Nephron progenitor cell (in vitro differentiated cells): ENCODE data around the gene USP17L12.
"Not testable (repeated sequence)": the region's sequence is repeated elsewhere in the genome, so short reads cannot be mapped to it uniquely, and the experiment has no call there.

Experiments used
- DNase-seq: peaks from one replicate; pipeline ENCODE4 v3.0.0; 2021
- H3K27ac Mint-ChIP-seq: 2 replicates; pipeline ENCODE4 v1.8.0; 2021; ENCODE audit warnings: mild to moderate bottlenecking, moderate library complexity, mixed read lengths
- H3K27me3 Mint-ChIP-seq: 2 replicates; pipeline ENCODE4 v1.8.0; 2021; ENCODE audit warnings: mild to moderate bottlenecking, low read depth, mixed read lengths; ENCODE audit not compliant: poor library complexity
- H3K36me3 Mint-ChIP-seq: 2 replicates; pipeline ENCODE4 v1.8.0; 2021; ENCODE audit warnings: low read depth, mixed read lengths
- H3K4me1 Mint-ChIP-seq: 2 replicates; pipeline ENCODE4 v1.8.0; 2021; ENCODE audit warnings: mixed read lengths
- H3K4me3 Mint-ChIP-seq: 2 replicates; pipeline ENCODE4 v1.8.0; 2021; ENCODE audit warnings: mild to moderate bottlenecking, moderate library complexity, mixed read lengths
- H3K9me3 Mint-ChIP-seq: 2 replicates; pipeline ENCODE4 v1.8.0; 2021; ENCODE audit warnings: mild to moderate bottlenecking, moderate library complexity, mixed read lengths

USP17L12 gene, protein sequence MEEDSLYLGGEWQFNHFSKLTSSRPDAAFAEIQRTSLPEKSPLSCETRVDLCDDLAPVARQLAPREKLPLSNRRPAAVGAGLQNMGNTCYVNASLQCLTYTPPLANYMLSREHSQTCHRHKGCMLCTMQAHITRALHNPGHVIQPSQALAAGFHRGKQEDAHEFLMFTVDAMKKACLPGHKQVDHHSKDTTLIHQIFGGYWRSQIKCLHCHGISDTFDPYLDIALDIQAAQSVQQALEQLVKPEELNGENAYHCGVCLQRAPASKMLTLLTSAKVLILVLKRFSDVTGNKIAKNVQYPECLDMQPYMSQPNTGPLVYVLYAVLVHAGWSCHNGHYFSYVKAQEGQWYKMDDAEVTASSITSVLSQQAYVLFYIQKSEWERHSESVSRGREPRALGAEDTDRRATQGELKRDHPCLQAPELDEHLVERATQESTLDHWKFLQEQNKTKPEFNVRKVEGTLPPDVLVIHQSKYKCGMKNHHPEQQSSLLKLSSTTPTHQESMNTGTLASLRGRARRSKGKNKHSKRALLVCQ

DNA sequence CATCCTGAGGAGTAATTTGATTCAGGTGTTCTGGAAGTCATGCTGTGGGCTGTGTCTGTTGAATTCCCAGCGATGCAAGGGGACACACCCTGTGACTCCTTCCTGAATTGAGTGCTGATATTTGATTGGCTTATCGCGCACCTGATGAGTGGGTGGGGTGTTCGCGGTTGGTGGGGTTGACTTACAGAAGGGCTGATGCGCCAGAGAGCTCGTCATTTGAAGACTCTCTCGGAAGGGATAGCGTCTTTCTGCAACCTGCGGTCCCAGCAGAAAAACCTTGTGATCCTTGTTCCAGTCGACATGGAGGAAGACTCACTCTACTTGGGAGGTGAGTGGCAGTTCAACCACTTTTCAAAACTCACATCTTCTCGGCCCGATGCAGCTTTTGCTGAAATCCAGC lies at the start of gene USP17L12:
TSS of gene USP17L12 (plus strand) at position 301 of the 400 bp plus-strand sequence. CDS start at position 301, 0 bp downstream.
- not testable (repeated sequence) for DNase-seq, H3K36me3 Mint-ChIP-seq, H3K9me3 Mint-ChIP-seq, H3K27ac Mint-ChIP-seq, H3K27me3 Mint-ChIP-seq, H3K4me1 Mint-ChIP-seq, H3K4me3 Mint-ChIP-seq

DNA sequence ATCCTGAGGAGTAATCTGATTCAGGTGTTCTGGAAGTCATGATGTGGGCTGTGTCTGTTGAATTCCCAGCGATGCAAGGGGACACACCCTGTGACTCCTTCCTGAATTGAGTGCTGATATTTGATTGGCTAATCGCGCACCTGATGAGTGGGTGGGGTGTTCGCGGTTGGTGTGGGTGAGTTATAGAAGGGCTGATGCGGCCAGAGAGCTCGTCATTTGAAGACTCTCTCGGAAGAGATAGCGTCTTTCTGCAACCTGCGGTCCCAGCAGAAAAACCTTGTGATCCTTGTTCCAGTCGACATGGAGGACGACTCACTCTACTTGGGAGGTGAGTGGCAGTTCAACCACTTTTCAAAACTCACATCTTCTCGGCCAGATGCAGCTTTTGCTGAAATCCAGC lies 9.6 kb upstream of the USP17L12 start, which contains the start of gene USP17L10:
TSS of gene USP17L10 (plus strand) at position 301 of the 400 bp plus-strand sequence. CDS start at position 301, 0 bp downstream.
- H3K4me3 Mint-ChIP-seq, H3K4me1 Mint-ChIP-seq, DNase-seq, H3K27me3 Mint-ChIP-seq, H3K9me3 Mint-ChIP-seq, H3K27ac Mint-ChIP-seq, H3K36me3 Mint-ChIP-seq: not testable (repeated sequence)

DNA sequence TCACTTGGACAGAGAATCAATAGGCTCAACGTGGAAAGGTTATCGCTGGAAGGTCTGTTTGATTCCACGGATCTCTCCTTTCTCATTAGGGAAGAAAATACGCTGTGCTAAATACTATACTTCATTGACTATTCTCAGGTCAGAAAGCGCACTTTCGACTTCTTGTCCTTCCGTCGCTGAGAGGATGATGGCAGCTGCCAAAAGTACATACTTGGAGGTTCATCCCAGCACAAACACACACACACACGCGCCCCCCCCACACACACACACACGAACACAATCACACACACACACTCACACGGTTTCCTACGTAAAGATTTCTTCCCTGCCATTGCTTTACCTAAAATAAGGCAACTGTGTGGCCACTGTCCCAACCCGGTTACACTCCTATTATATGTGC lies 5.3 kb upstream of the USP17L12 start:
- not testable (repeated sequence) for DNase-seq, H3K36me3 Mint-ChIP-seq

DNA sequence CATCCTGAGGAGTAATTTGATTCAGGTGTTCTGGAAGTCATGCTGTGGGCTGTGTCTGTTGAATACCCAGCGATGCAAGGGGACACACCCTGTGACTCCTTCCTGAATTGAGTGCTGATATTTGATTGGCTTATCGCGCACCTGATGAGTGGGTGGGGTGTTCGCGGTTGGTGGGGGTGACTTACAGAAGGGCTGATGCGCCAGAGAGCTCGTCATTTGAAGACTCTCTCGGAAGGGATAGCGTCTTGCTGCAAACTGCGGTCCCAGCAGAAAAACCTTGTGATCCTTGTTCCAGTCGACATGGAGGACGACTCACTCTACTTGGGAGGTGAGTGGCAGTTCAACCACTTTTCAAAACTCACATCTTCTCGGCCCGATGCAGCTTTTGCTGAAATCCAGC lies 4.8 kb upstream of the USP17L12 start, which contains the start of gene USP17L11:
TSS of gene USP17L11 (plus strand) at position 301 of the 400 bp plus-strand sequence. CDS start at position 301, 0 bp downstream.
- not testable (repeated sequence) for H3K36me3 Mint-ChIP-seq, H3K4me1 Mint-ChIP-seq, H3K27me3 Mint-ChIP-seq, DNase-seq, H3K9me3 Mint-ChIP-seq, H3K4me3 Mint-ChIP-seq, H3K27ac Mint-ChIP-seq

More for the DNA sequence above, 5.3 kb upstream of the USP17L12 start:
- not testable (repeated sequence) for H3K4me1 Mint-ChIP-seq, H3K27ac Mint-ChIP-seq, H3K9me3 Mint-ChIP-seq, H3K4me3 Mint-ChIP-seq, H3K27me3 Mint-ChIP-seq

DNA sequence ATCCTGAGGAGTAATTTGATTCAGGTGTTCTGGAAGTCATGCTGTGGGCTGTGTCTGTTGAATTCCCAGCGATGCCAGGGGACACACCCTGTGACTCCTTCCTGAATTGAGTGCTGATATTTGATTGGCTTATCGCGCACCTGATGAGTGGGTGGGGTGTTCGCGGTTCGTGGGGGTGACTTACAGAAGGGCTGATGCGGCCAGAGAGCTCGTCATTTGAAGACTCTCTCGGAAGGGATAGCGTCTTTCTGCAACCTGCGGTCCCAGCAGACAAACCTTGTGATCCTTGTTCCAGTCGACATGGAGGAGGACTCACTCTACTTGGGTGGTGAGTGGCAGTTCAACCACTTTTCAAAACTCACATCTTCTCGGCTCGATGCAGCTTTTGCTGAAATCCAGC lies 4.6 kb downstream of the USP17L12 start, which contains the start of gene USP17L13:
TSS of gene USP17L13 (plus strand) at position 301 of the 400 bp plus-strand sequence. CDS start at position 301, 0 bp downstream.
- H3K36me3 Mint-ChIP-seq, H3K4me3 Mint-ChIP-seq, DNase-seq, H3K27ac Mint-ChIP-seq, H3K4me1 Mint-ChIP-seq, H3K9me3 Mint-ChIP-seq, H3K27me3 Mint-ChIP-seq: not testable (repeated sequence)

DNA sequence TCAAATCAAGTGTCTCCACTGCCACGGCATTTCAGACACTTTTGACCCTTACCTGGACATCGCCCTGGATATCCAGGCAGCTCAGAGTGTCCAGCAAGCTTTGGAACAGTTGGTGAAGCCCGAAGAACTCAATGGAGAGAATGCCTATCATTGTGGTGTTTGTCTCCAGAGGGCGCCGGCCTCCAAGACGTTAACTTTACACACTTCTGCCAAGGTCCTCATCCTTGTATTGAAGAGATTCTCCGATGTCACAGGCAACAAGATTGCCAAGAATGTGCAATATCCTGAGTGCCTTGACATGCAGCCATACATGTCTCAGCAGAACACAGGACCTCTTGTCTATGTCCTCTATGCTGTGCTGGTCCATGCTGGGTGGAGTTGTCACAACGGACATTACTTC lies 10.3 kb downstream of the USP17L12 start:
- not testable (repeated sequence) for H3K27me3 Mint-ChIP-seq, H3K27ac Mint-ChIP-seq, H3K9me3 Mint-ChIP-seq, H3K36me3 Mint-ChIP-seq, H3K4me1 Mint-ChIP-seq, H3K4me3 Mint-ChIP-seq
- peak; percentile 0 for DNase-seq

DNA sequence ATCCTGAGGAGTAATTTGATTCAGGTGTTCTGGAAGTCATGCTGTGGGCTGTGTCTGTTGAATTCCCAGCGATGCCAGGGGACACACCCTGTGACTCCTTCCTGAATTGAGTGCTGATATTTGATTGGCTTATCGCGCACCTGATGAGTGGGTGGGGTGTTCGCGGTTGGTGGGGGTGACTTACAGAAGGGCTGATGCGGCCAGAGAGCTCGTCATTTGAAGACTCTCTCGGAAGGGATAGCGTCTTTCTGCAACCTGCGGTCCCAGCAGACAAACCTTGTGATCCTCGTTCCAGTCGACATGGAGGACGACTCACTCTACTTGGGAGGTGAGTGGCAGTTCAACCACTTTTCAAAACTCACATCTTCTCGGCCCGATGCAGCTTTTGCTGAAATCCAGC lies 14.1 kb downstream of the USP17L12 start, which contains the start of gene USP17L15:
TSS of gene USP17L15 (plus strand) at position 301 of the 400 bp plus-strand sequence. CDS start at position 301, 0 bp downstream.
- not testable (repeated sequence) for H3K36me3 Mint-ChIP-seq, DNase-seq, H3K4me3 Mint-ChIP-seq, H3K9me3 Mint-ChIP-seq, H3K27me3 Mint-ChIP-seq, H3K4me1 Mint-ChIP-seq, H3K27ac Mint-ChIP-seq

DNA sequence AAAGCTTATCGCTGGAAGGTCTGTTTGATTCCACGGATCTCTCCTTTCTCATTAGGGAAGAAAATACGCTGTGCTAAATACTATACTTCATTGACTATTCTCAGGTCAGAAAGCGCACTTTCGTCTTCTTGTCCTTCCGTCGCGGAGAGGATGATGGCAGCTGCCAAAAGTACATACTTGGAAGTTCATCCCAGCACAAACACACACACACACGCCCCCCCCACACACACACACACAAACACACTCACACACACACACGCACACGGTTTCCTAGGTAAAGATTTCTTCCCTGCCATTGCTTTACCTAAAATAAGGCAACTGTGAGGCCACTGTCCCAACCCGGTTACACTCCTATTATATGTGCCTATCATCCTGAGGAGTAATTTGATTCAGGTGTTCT lies 18.5 kb downstream of the USP17L12 start:
- not testable (repeated sequence) for H3K4me3 Mint-ChIP-seq, H3K9me3 Mint-ChIP-seq, H3K27ac Mint-ChIP-seq, DNase-seq, H3K4me1 Mint-ChIP-seq, H3K27me3 Mint-ChIP-seq, H3K36me3 Mint-ChIP-seq

DNA sequence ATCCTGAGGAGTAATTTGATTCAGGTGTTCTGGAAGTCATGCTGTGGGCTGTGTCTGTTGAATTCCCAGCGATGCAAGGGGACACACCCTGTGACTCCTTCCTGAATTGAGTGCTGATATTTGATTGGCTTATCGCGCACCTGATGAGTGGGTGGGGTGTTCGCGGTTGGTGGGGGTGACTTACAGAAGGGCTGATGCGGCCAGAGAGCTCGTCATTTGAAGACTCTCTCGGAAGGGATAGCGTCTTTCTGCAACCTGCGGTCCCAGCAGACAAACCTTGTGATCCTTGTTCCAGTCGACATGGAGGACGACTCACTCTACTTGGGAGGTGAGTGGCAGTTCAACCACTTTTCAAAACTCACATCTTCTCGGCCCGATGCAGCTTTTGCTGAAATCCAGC lies 23.6 kb downstream of the USP17L12 start, which contains the start of gene USP17L17:
TSS of gene USP17L17 (plus strand) at position 301 of the 400 bp plus-strand sequence. CDS start at position 301, 0 bp downstream.
- DNase-seq, H3K36me3 Mint-ChIP-seq, H3K9me3 Mint-ChIP-seq, H3K4me1 Mint-ChIP-seq, H3K27ac Mint-ChIP-seq, H3K27me3 Mint-ChIP-seq, H3K4me3 Mint-ChIP-seq: not testable (repeated sequence)

DNA sequence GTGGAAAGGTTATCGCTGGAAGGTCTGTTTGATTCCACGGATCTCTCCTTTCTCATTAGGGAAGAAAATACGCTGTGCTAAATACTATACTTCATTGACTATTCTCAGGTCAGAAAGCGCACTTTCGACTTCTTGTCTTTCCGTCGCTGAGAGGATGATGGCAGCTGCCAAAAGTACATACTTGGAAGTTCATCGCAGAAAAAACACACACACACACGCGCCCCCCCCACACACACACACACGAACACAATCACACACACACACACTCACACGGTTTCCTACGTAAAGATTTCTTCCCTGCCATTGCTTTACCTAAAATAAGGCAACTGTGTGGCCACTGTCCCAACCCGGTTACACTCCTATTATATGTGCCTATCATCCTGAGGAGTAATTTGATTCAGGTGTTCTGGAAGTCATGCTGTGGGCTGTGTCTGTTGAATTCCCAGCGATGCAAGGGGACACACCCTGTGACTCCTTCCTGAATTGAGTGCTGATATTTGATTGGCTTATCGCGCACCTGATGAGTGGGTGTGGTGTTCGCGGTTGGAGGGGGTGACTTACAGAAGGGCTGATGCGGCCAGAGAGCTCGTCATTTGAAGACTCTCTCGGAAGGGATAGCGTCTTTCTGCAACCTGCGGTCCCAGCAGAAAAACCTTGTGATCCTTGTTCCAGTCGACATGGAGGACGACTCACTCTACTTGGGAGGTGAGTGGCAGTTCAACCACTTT lies 28.2 kb downstream of the USP17L12 start, which contains the start of gene USP17L18:
TSS of gene USP17L18 (plus strand) at position 678 of the 728 bp plus-strand sequence. CDS start at position 678, 0 bp downstream.
- H3K4me3 Mint-ChIP-seq, H3K4me1 Mint-ChIP-seq, H3K36me3 Mint-ChIP-seq, H3K27ac Mint-ChIP-seq, H3K27me3 Mint-ChIP-seq, DNase-seq, H3K9me3 Mint-ChIP-seq: not testable (repeated sequence)

DNA sequence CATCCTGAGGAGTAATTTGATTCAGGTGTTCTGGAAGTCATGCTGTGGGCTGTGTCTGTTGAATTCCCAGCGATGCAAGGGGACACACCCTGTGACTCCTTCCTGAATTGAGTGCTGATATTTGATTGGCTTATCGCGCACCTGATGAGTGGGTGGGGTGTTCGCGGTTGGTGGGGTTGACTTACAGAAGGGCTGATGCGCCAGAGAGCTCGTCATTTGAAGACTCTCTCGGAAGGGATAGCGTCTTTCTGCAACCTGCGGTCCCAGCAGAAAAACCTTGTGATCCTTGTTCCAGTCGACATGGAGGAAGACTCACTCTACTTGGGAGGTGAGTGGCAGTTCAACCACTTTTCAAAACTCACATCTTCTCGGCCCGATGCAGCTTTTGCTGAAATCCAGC lies 33.1 kb downstream of the USP17L12 start, which contains the start of gene USP17L19:
TSS of gene USP17L19 (plus strand) at position 301 of the 400 bp plus-strand sequence. CDS start at position 301, 0 bp downstream.
- H3K4me3 Mint-ChIP-seq, DNase-seq, H3K4me1 Mint-ChIP-seq, H3K36me3 Mint-ChIP-seq, H3K9me3 Mint-ChIP-seq, H3K27me3 Mint-ChIP-seq, H3K27ac Mint-ChIP-seq: not testable (repeated sequence)

DNA sequence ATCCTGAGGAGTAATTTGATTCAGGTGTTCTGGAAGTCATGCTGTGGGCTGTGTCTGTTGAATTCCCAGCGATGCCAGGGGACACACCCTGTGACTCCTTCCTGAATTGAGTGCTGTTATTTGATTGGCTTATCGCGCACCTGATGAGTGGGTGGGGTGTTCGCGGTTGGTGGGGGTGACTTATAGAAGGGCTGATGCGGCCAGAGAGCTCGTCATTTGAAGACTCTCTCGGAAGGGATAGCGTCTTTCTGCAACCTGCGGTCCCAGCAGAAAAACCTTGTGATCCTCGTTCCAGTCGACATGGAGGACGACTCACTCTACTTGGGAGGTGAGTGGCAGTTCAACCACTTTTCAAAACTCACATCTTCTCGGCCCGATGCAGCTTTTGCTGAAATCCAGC lies 37.9 kb downstream of the USP17L12 start, which contains the start of gene USP17L20:
TSS of gene USP17L20 (plus strand) at position 301 of the 400 bp plus-strand sequence. CDS start at position 301, 0 bp downstream.
- not testable (repeated sequence) for H3K4me1 Mint-ChIP-seq, DNase-seq, H3K4me3 Mint-ChIP-seq, H3K27ac Mint-ChIP-seq, H3K9me3 Mint-ChIP-seq, H3K27me3 Mint-ChIP-seq, H3K36me3 Mint-ChIP-seq

DNA sequence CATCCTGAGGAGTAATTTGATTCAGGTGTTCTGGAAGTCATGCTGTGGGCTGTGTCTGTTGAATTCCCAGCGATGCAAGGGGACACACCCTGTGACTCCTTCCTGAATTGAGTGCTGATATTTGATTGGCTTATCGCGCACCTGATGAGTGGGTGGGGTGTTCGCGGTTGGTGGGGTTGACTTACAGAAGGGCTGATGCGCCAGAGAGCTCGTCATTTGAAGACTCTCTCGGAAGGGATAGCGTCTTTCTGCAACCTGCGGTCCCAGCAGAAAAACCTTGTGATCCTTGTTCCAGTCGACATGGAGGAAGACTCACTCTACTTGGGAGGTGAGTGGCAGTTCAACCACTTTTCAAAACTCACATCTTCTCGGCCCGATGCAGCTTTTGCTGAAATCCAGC lies 42.6 kb downstream of the USP17L12 start, which contains the start of gene USP17L21:
TSS of gene USP17L21 (plus strand) at position 301 of the 400 bp plus-strand sequence. CDS start at position 301, 0 bp downstream.
- H3K9me3 Mint-ChIP-seq, H3K36me3 Mint-ChIP-seq, DNase-seq, H3K27ac Mint-ChIP-seq, H3K27me3 Mint-ChIP-seq, H3K4me1 Mint-ChIP-seq, H3K4me3 Mint-ChIP-seq: not testable (repeated sequence)
